Fibroblast of lung (primary cell): ENCODE data around the gene HABP2.

ENCODE experiments used
- EZH2 ChIP-seq: IDR thresholded peaks from 2 replicates; pipeline ENCODE4 v1.5.1; 2012; ENCODE audit warnings: low read length, control low read depth, mild to moderate bottlenecking; ENCODE audit errors: missing control alignments
- TF ChIP-seq, protein P1 (sequence below), 2 donors: IDR thresholded peaks in 1 of 2; conservative IDR thresholded peaks in 1 of 2; 1 replicate in 1 of 2; 2 replicates in 1 of 2; pipeline ENCODE4 v1.5.1; 2011 to 2012; ENCODE audit warnings: low read length in 2 of 2, control low read depth in 1 of 2, inconsistent platforms in 1 of 2, low read depth in 1 of 2, mild to moderate bottlenecking in 1 of 2

DNA sequence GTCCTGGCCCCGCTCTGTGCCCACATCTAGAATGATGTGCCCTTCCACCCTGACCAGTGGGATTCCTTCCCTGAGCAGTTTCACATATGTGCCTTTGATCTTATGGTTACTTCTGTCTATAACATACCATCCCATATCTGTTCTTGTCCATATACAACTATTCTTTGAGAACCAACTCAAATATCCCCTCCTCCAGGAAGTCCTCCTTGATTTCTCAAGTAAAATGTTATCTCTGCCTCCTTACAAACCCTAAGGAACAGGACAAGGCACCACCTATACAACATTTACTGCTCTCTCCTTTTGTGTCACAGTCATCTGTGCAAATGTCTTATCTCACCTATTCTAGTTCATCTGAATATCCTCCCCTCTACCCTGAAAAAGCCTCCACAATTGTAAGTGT is 28.2 kb downstream of the HABP2 start:
- TF ChIP-seq, protein P1, sequence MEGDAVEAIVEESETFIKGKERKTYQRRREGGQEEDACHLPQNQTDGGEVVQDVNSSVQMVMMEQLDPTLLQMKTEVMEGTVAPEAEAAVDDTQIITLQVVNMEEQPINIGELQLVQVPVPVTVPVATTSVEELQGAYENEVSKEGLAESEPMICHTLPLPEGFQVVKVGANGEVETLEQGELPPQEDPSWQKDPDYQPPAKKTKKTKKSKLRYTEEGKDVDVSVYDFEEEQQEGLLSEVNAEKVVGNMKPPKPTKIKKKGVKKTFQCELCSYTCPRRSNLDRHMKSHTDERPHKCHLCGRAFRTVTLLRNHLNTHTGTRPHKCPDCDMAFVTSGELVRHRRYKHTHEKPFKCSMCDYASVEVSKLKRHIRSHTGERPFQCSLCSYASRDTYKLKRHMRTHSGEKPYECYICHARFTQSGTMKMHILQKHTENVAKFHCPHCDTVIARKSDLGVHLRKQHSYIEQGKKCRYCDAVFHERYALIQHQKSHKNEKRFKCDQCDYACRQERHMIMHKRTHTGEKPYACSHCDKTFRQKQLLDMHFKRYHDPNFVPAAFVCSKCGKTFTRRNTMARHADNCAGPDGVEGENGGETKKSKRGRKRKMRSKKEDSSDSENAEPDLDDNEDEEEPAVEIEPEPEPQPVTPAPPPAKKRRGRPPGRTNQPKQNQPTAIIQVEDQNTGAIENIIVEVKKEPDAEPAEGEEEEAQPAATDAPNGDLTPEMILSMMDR (conservative IDR thresholded peaks at IDR 0.05 in 1 of 2, IDR thresholded peaks at IDR 0.05 in 1 of 2; ENCODE audit: low read depth in 1 of 2, low read length in 2 of 2), result no peak
- TF ChIP-seq EZH2, result no peak
